HCT116 (cell line): ENCODE measurements around the gene CCDC40. TPM values are rescaled to one million over a fixed set of nuclear protein-coding genes. Genes with fewer than 3 reads are reported as not detected.

Source experiments
- ATAC-seq: fragments of 200-7000 bp; cut with Tn5 transposase; 2 replicates; pipeline ENCODE4 v1.9.1; 2020; ENCODE audit warnings: mild to moderate bottlenecking, moderate library complexity
- BruUV-seq: library from RNA; stranded (reverse); fragments of 400-500 nt; replicated peaks from 2 replicates; lab custom pipeline; 2021; lab: Mats Ljungman, UMichigan
- CTCF ChIA-PET: fragments of 300-600 bp; sonication (Branson Sonifier 250); formaldehyde crosslinking; loops from one replicate; lab custom pipeline; 2021; ENCODE audit warnings: antibody characterized with exemption; lab: Charles Lee
- POLR2A ChIA-PET: fragments of 300-600, 350-600 bp; sonication (Branson Sonifier 250); formaldehyde crosslinking; loops from one replicate; lab custom pipeline; 2021; ENCODE audit warnings: antibody characterized with exemption; lab: Charles Lee
- RAD21 ChIA-PET, 2 experiments: fragments of 300-600 bp; sonication (Branson Sonifier 250); formaldehyde crosslinking; loops; one replicate each; lab custom pipeline; 2023; ENCODE audit warnings: low total read pairs in 2 of 2; ENCODE audit not compliant: uncharacterized antibody in 2 of 2, unreplicated experiment in 2 of 2, low non-redundant PET in 1 of 2; lab: Charles Lee
- DNase-seq: peaks from one replicate; pipeline ENCODE4 v3.0.0-alpha.2; 2010; ENCODE audit warnings: low read depth, low spot score
- H2AFZ ChIP-seq: fragments of 200-600 bp; shearing (Covaris generic), sonication (generic); 2 replicates; pipeline ENCODE4 v1.6.1; 2017; ENCODE audit warnings: low read depth, mixed run types, mixed read lengths, antibody characterized with exemption, low read length; ENCODE audit not compliant: poor library complexity, severe bottlenecking
- H3K27ac ChIP-seq: 2 replicates; pipeline ENCODE4 v1.5.1; 2012; ENCODE audit warnings: low read depth, low read length
- H3K27me3 ChIP-seq: fragments of 200-600 bp; sonication (generic); 2 replicates; pipeline ENCODE4 v1.6.1; 2016; ENCODE audit warnings: mixed run types, low read length, mixed read lengths; ENCODE audit not compliant: insufficient read depth
- H3K36me3 ChIP-seq, 2 experiments: fragments of 200-500 bp in 1 of 2; fragments of 200-600 bp in 1 of 2; sonication (Bioruptor generic) in 1 of 2; sonication (generic) in 1 of 2; 2 replicates each; pipeline versions ENCODE4 v1.5.1 to v1.6.1; 2014 to 2016; ENCODE audit warnings: low read length in 2 of 2, inconsistent platforms in 1 of 2, mixed read lengths in 1 of 2, mixed run types in 1 of 2; ENCODE audit not compliant: insufficient read depth in 2 of 2, control insufficient read depth in 1 of 2
- H3K4me1 ChIP-seq, 2 experiments: fragments of 200-600 bp in 1 of 2; sonication (generic) in 1 of 2; 2 replicates each; pipeline versions ENCODE4 v1.5.1 to v1.6.1; 2012 to 2017; ENCODE audit warnings: low read length in 2 of 2, inconsistent platforms in 1 of 2, mild to moderate bottlenecking in 1 of 2, mixed read lengths in 1 of 2, mixed run types in 1 of 2, moderate library complexity in 1 of 2; ENCODE audit not compliant: insufficient read depth in 2 of 2, control insufficient read depth in 1 of 2
- H3K4me2 ChIP-seq: fragments of 200-600 bp; sonication (generic); 2 replicates; pipeline ENCODE4 v1.6.1; 2017; ENCODE audit warnings: mixed run types, low read length, mixed read lengths
- H3K4me3 ChIP-seq, 2 experiments: fragments of 200-600 bp in 1 of 2; sonication (generic) in 1 of 2; replicated peaks in 1 of 2; 2 replicates each; pipeline ENCODE4 v1.5.1; 2011 to 2016; ENCODE audit warnings: low read length in 2 of 2, control low read depth in 1 of 2, low read depth in 1 of 2, mild to moderate bottlenecking in 1 of 2, mixed read lengths in 1 of 2, mixed run types in 1 of 2
- H3K79me2 ChIP-seq: fragments of 200-600 bp; sonication (generic); 2 replicates; pipeline ENCODE4 v1.6.1; 2017; ENCODE audit warnings: mild to moderate bottlenecking, mixed run types, low read length, moderate library complexity, mixed read lengths; ENCODE audit not compliant: insufficient read depth
- H3K9ac ChIP-seq: fragments of 200-600 bp; sonication (generic); 2 replicates; pipeline ENCODE4 v1.6.1; 2016; ENCODE audit warnings: low read length, mixed read lengths
- H3K9me2 ChIP-seq: fragments of 200-600 bp; sonication (generic), shearing (Covaris generic); 2 replicates; pipeline ENCODE4 v1.6.1; 2017; ENCODE audit warnings: mixed run types, mild to moderate bottlenecking, moderate library complexity; ENCODE audit not compliant: insufficient read depth
- H3K9me3 ChIP-seq, 2 experiments: fragments of 200-500 bp in 1 of 2; fragments of 200-600 bp in 1 of 2; sonication (Bioruptor generic) in 1 of 2; sonication (generic) in 1 of 2; 2 replicates each; pipeline ENCODE4 v1.6.1; 2014 to 2017; ENCODE audit warnings: low read length in 2 of 2, mixed read lengths in 2 of 2, inconsistent platforms in 1 of 2, low read depth in 1 of 2, mild to moderate bottlenecking in 1 of 2, mixed run types in 1 of 2, moderate library complexity in 1 of 2; ENCODE audit not compliant: control insufficient read depth in 1 of 2, insufficient read depth in 1 of 2
- H4K20me1 ChIP-seq: fragments of 200-600 bp; sonication (generic), shearing (Covaris generic); 2 replicates; pipeline ENCODE4 v1.6.1; 2017; ENCODE audit warnings: mixed run types, mild to moderate bottlenecking, moderate library complexity; ENCODE audit not compliant: insufficient read depth
- CBX3 ChIP-seq: IDR thresholded peaks from 2 replicates; pipeline ENCODE4 v1.6.1; 2012; ENCODE audit warnings: low read depth
- CEBPB ChIP-seq: IDR thresholded peaks from 2 replicates; pipeline ENCODE4 v1.6.1; 2012; ENCODE audit warnings: low read depth
- EGR1 ChIP-seq: IDR thresholded peaks from 2 replicates; pipeline ENCODE4 v1.6.1; 2012; ENCODE audit warnings: low read depth
- ELF1 ChIP-seq: IDR thresholded peaks from 2 replicates; pipeline ENCODE4 v1.6.1; 2012; ENCODE audit warnings: low read depth, borderline replicate concordance
- EZH2 ChIP-seq: fragments of 200-600 bp; sonication (generic); IDR thresholded peaks from 2 replicates; pipeline ENCODE4 v1.6.1; 2017; ENCODE audit warnings: antibody characterized with exemption, mixed run types
- EZH2phosphoT487 ChIP-seq: fragments of 200-600 bp; IDR thresholded peaks from 2 replicates; pipeline ENCODE4 v1.6.1; 2018; ENCODE audit warnings: antibody characterized with exemption, borderline replicate concordance
- FOSL1 ChIP-seq: IDR thresholded peaks from 2 replicates; pipeline ENCODE4 v1.6.1; 2012; ENCODE audit warnings: low read depth
- JUND ChIP-seq: IDR thresholded peaks from 2 replicates; pipeline ENCODE4 v1.6.1; 2012
- POLR2A ChIP-seq: IDR thresholded peaks from 2 replicates; pipeline ENCODE4 v1.7.0; 2011; ENCODE audit warnings: borderline replicate concordance; ENCODE audit not compliant: insufficient read depth, insufficient read length; ENCODE audit errors: extremely low read depth
- POLR2AphosphoS5 ChIP-seq: IDR thresholded peaks from 2 replicates; pipeline ENCODE4 v1.6.1; 2011; ENCODE audit warnings: mild to moderate bottlenecking, low read depth, low read length, moderate library complexity
- RAD21 ChIP-seq: IDR thresholded peaks from 2 replicates; pipeline ENCODE4 v1.6.1; 2012; ENCODE audit warnings: low read depth, mild to moderate bottlenecking
- SIN3A ChIP-seq: IDR thresholded peaks from 2 replicates; pipeline ENCODE4 v1.6.1; 2012; ENCODE audit warnings: low read depth
- SP1 ChIP-seq: IDR thresholded peaks from 2 replicates; pipeline ENCODE4 v1.6.1; 2012; ENCODE audit warnings: low read depth
- TCF7L2 ChIP-seq: IDR thresholded peaks from 2 replicates; pipeline ENCODE4 v1.7.0; 2011; ENCODE audit warnings: borderline replicate concordance, inconsistent platforms; ENCODE audit not compliant: insufficient read depth, insufficient read length; ENCODE audit errors: extremely low read depth
- YY1 ChIP-seq: IDR thresholded peaks from 2 replicates; pipeline ENCODE4 v1.6.1; 2011; ENCODE audit warnings: low read length, low read depth, moderate library complexity, mild to moderate bottlenecking; ENCODE audit not compliant: insufficient replicate concordance; ENCODE audit errors: extremely low read depth
- ZFX ChIP-seq: fragments of 450-650 bp; IDR thresholded peaks from 2 replicates; pipeline ENCODE4 v1.6.1; 2017
- ZNF274 ChIP-seq: fragments of 200-500 bp; sonication (Bioruptor generic); IDR thresholded peaks from 2 replicates; pipeline ENCODE4 v1.6.1; 2014; ENCODE audit warnings: mild to moderate bottlenecking, low read depth, low read length, inconsistent platforms
- intact Hi-C: fragments of 100-400 bp; cut with micrococcal nuclease; formaldehyde crosslinking; loops from 2 replicates; pipeline ENCODE4 v1.10.0; 2022
- total RNA-seq: library from RNA; stranded (reverse); gene quantifications from one replicate; pipeline ENCODE4 v1.2.1, GENCODE V29; 2021; ENCODE audit not compliant: unreplicated experiment
- TF ChIP-seq, protein P1 (sequence below): IDR thresholded peaks from 2 replicates; pipeline ENCODE4 v1.6.1; 2011; ENCODE audit warnings: mild to moderate bottlenecking, low read length, moderate library complexity; ENCODE audit not compliant: insufficient replicate concordance; ENCODE audit errors: extremely low read depth
- TF ChIP-seq, protein P2 (sequence below): IDR thresholded peaks from 2 replicates; pipeline ENCODE4 v1.6.1; 2012

CCDC40 gene
- total RNA-seq, 1 experiment from 2014 or later, result 10.3 TPM

DNA sequence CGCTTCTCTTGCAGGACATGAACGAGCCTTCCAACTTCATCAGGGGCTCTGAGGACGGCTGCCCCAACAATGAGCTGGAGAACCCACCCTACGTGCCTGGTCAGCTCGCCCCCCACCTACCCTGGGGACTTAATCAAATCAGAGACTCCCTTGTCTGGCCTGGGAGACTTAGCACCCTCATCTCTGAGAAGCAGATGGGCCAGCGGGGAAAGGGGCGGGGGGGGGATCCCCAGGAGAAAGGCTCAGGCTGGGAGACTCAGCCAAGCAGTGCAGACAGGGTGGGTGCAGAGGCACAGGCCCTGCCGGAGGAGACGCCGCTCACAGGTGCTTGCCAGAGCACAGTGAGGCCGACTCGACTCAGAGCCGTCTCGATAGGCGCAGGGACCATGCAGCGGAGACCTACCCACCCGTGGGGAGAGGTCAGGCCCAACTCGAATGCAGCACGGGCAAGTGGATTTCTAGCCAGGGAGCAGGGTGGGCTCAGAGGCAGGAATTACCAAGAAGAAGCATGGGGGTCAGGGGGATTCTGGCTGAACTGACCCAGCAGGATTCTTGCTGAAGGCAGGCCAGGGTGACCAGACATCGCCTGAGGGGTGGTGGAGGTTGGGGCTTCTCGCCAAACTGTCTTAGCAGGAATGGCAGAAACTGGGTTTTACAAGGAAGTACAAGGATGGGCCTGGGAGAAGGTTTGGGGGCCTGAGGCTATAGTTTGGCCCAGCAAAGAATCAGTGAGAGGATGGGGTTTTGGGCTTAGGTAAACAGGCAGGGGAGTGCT is 74.7 kb downstream of the CCDC40 start:
- H3K36me3 ChIP-seq, result peaks cover 0 to 6% of the 10 kb centered on the region in 2 experiments; a peak in 2 of 4 replicates
- H3K9ac ChIP-seq, result no peak overlapping the region
- RAD21 ChIA-PET, result no interaction called here
- H3K9me3 ChIP-seq, result no peaks in the 10 kb centered on the region
- H3K27ac ChIP-seq, result no peak overlapping the region
- no peak overlapping the region for H3K4me2 ChIP-seq
- H3K4me1 ChIP-seq, result no peaks in the 10 kb centered on the region
- H2AFZ ChIP-seq, result no peak overlapping the region
- no TSS peak for BruUV-seq
- H4K20me1 ChIP-seq, result no peaks in the 10 kb centered on the region
- H3K4me3 ChIP-seq, result no peak overlapping the region
- CTCF ChIA-PET, result no interaction called here
- intact Hi-C loops, result no loop called here
- no peaks in the 10 kb centered on the region for H3K9me2 ChIP-seq
- POLR2A ChIA-PET, result interaction anchor here (1.7 kb wide), 1 partner anchor 9 kb away, joined by 5 read pairs; the partner anchor contains the start of gene GAA
- H3K27me3 ChIP-seq, result no peaks in the 10 kb centered on the region
- no peak for ATAC-seq
- no peaks in the 10 kb centered on the region for H3K79me2 ChIP-seq
- DNase-seq, result no peak
- TF ChIP-seq JUND (no peak), CBX3 (no peak), RAD21 (no peak), POLR2A (no peak), CEBPB (no peak), ZFX (no peak), FOSL1 (no peak), ZNF274 (no peak), TCF7L2 (no peak), POLR2AphosphoS5 (no peak), ELF1 (no peak), EZH2phosphoT487 (no peak), YY1 (no peak), SP1 (no peak), EGR1 (no peak), EZH2 (no peak), SIN3A (no peak)
- TF ChIP-seq, protein P1, sequence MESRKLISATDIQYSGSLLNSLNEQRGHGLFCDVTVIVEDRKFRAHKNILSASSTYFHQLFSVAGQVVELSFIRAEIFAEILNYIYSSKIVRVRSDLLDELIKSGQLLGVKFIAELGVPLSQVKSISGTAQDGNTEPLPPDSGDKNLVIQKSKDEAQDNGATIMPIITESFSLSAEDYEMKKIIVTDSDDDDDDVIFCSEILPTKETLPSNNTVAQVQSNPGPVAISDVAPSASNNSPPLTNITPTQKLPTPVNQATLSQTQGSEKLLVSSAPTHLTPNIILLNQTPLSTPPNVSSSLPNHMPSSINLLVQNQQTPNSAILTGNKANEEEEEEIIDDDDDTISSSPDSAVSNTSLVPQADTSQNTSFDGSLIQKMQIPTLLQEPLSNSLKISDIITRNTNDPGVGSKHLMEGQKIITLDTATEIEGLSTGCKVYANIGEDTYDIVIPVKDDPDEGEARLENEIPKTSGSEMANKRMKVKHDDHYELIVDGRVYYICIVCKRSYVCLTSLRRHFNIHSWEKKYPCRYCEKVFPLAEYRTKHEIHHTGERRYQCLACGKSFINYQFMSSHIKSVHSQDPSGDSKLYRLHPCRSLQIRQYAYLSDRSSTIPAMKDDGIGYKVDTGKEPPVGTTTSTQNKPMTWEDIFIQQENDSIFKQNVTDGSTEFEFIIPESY, result no peak
- TF ChIP-seq, protein P2, sequence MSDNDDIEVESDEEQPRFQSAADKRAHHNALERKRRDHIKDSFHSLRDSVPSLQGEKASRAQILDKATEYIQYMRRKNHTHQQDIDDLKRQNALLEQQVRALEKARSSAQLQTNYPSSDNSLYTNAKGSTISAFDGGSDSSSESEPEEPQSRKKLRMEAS, result no peak
